HCT116 (cell line): ENCODE data around the gene SEZ6. TPM values are rescaled to one million over a fixed set of nuclear protein-coding genes. Genes with fewer than 3 reads are reported as not detected.

Experiments
- ATAC-seq: fragments of 200-7000 bp; cut with Tn5 transposase; 2 replicates; pipeline ENCODE4 v1.9.1; 2020; ENCODE audit warnings: mild to moderate bottlenecking, moderate library complexity
- BruUV-seq: library from RNA; stranded (reverse); fragments of 400-500 nt; replicated peaks from 2 replicates; lab custom pipeline; 2021; lab: Mats Ljungman, UMichigan
- CTCF ChIA-PET: fragments of 300-600 bp; sonication (Branson Sonifier 250); formaldehyde crosslinking; loops from one replicate; lab custom pipeline; 2021; ENCODE audit warnings: antibody characterized with exemption; lab: Charles Lee
- POLR2A ChIA-PET: fragments of 300-600, 350-600 bp; sonication (Branson Sonifier 250); formaldehyde crosslinking; loops from one replicate; lab custom pipeline; 2021; ENCODE audit warnings: antibody characterized with exemption; lab: Charles Lee
- RAD21 ChIA-PET, 2 experiments: fragments of 300-600 bp; sonication (Branson Sonifier 250); formaldehyde crosslinking; loops; one replicate each; lab custom pipeline; 2023; ENCODE audit warnings: low total read pairs in 2 of 2; ENCODE audit not compliant: uncharacterized antibody in 2 of 2, unreplicated experiment in 2 of 2, low non-redundant PET in 1 of 2; lab: Charles Lee
- DNase-seq: peaks from one replicate; pipeline ENCODE4 v3.0.0-alpha.2; 2010; ENCODE audit warnings: low read depth, low spot score
- H2AFZ ChIP-seq: fragments of 200-600 bp; shearing (Covaris generic), sonication (generic); 2 replicates; pipeline ENCODE4 v1.6.1; 2017; ENCODE audit warnings: low read depth, mixed run types, mixed read lengths, antibody characterized with exemption, low read length; ENCODE audit not compliant: poor library complexity, severe bottlenecking
- H3K27ac ChIP-seq: 2 replicates; pipeline ENCODE4 v1.5.1; 2012; ENCODE audit warnings: low read depth, low read length
- H3K27me3 ChIP-seq: fragments of 200-600 bp; sonication (generic); 2 replicates; pipeline ENCODE4 v1.6.1; 2016; ENCODE audit warnings: mixed run types, low read length, mixed read lengths; ENCODE audit not compliant: insufficient read depth
- H3K36me3 ChIP-seq, 2 experiments: fragments of 200-500 bp in 1 of 2; fragments of 200-600 bp in 1 of 2; sonication (Bioruptor generic) in 1 of 2; sonication (generic) in 1 of 2; 2 replicates each; pipeline versions ENCODE4 v1.5.1 to v1.6.1; 2014 to 2016; ENCODE audit warnings: low read length in 2 of 2, inconsistent platforms in 1 of 2, mixed read lengths in 1 of 2, mixed run types in 1 of 2; ENCODE audit not compliant: insufficient read depth in 2 of 2, control insufficient read depth in 1 of 2
- H3K4me1 ChIP-seq, 2 experiments: fragments of 200-600 bp in 1 of 2; sonication (generic) in 1 of 2; 2 replicates each; pipeline versions ENCODE4 v1.5.1 to v1.6.1; 2012 to 2017; ENCODE audit warnings: low read length in 2 of 2, inconsistent platforms in 1 of 2, mild to moderate bottlenecking in 1 of 2, mixed read lengths in 1 of 2, mixed run types in 1 of 2, moderate library complexity in 1 of 2; ENCODE audit not compliant: insufficient read depth in 2 of 2, control insufficient read depth in 1 of 2
- H3K4me2 ChIP-seq: fragments of 200-600 bp; sonication (generic); 2 replicates; pipeline ENCODE4 v1.6.1; 2017; ENCODE audit warnings: mixed run types, low read length, mixed read lengths
- H3K4me3 ChIP-seq, 2 experiments: fragments of 200-600 bp in 1 of 2; sonication (generic) in 1 of 2; replicated peaks in 1 of 2; 2 replicates each; pipeline ENCODE4 v1.5.1; 2011 to 2016; ENCODE audit warnings: low read length in 2 of 2, control low read depth in 1 of 2, low read depth in 1 of 2, mild to moderate bottlenecking in 1 of 2, mixed read lengths in 1 of 2, mixed run types in 1 of 2
- H3K79me2 ChIP-seq: fragments of 200-600 bp; sonication (generic); 2 replicates; pipeline ENCODE4 v1.6.1; 2017; ENCODE audit warnings: mild to moderate bottlenecking, mixed run types, low read length, moderate library complexity, mixed read lengths; ENCODE audit not compliant: insufficient read depth
- H3K9ac ChIP-seq: fragments of 200-600 bp; sonication (generic); 2 replicates; pipeline ENCODE4 v1.6.1; 2016; ENCODE audit warnings: low read length, mixed read lengths
- H3K9me2 ChIP-seq: fragments of 200-600 bp; sonication (generic), shearing (Covaris generic); 2 replicates; pipeline ENCODE4 v1.6.1; 2017; ENCODE audit warnings: mixed run types, mild to moderate bottlenecking, moderate library complexity; ENCODE audit not compliant: insufficient read depth
- H3K9me3 ChIP-seq, 2 experiments: fragments of 200-500 bp in 1 of 2; fragments of 200-600 bp in 1 of 2; sonication (Bioruptor generic) in 1 of 2; sonication (generic) in 1 of 2; 2 replicates each; pipeline ENCODE4 v1.6.1; 2014 to 2017; ENCODE audit warnings: low read length in 2 of 2, mixed read lengths in 2 of 2, inconsistent platforms in 1 of 2, low read depth in 1 of 2, mild to moderate bottlenecking in 1 of 2, mixed run types in 1 of 2, moderate library complexity in 1 of 2; ENCODE audit not compliant: control insufficient read depth in 1 of 2, insufficient read depth in 1 of 2
- H4K20me1 ChIP-seq: fragments of 200-600 bp; sonication (generic), shearing (Covaris generic); 2 replicates; pipeline ENCODE4 v1.6.1; 2017; ENCODE audit warnings: mixed run types, mild to moderate bottlenecking, moderate library complexity; ENCODE audit not compliant: insufficient read depth
- CBX3 ChIP-seq: IDR thresholded peaks from 2 replicates; pipeline ENCODE4 v1.6.1; 2012; ENCODE audit warnings: low read depth
- CEBPB ChIP-seq: IDR thresholded peaks from 2 replicates; pipeline ENCODE4 v1.6.1; 2012; ENCODE audit warnings: low read depth
- CTCF ChIP-seq, 3 experiments: fragments of 200-600 bp in 1 of 3; sonication (generic) in 1 of 3; IDR thresholded peaks in 2 of 3; conservative IDR thresholded peaks in 1 of 3; 2 replicates each; pipeline ENCODE4 v1.5.1; 2012 to 2017; ENCODE audit warnings: low read depth in 2 of 3, low read length in 2 of 3, antibody characterized with exemption in 1 of 3, borderline replicate concordance in 1 of 3, control low read depth in 1 of 3, mild to moderate bottlenecking in 1 of 3, mixed read lengths in 1 of 3, mixed run types in 1 of 3, moderate library complexity in 1 of 3; ENCODE audit not compliant: insufficient read depth in 1 of 3
- EGR1 ChIP-seq: IDR thresholded peaks from 2 replicates; pipeline ENCODE4 v1.6.1; 2012; ENCODE audit warnings: low read depth
- ELF1 ChIP-seq: IDR thresholded peaks from 2 replicates; pipeline ENCODE4 v1.6.1; 2012; ENCODE audit warnings: low read depth, borderline replicate concordance
- EZH2 ChIP-seq: fragments of 200-600 bp; sonication (generic); IDR thresholded peaks from 2 replicates; pipeline ENCODE4 v1.6.1; 2017; ENCODE audit warnings: antibody characterized with exemption, mixed run types
- FOSL1 ChIP-seq: IDR thresholded peaks from 2 replicates; pipeline ENCODE4 v1.6.1; 2012; ENCODE audit warnings: low read depth
- JUND ChIP-seq: IDR thresholded peaks from 2 replicates; pipeline ENCODE4 v1.6.1; 2012
- MAX ChIP-seq: IDR thresholded peaks from 2 replicates; pipeline ENCODE4 v1.6.1; 2012
- REST ChIP-seq: IDR thresholded peaks from 2 replicates; pipeline ENCODE4 v1.6.1; 2012; ENCODE audit warnings: low read depth
- TCF7L2 ChIP-seq: IDR thresholded peaks from 2 replicates; pipeline ENCODE4 v1.7.0; 2011; ENCODE audit warnings: borderline replicate concordance, inconsistent platforms; ENCODE audit not compliant: insufficient read depth, insufficient read length; ENCODE audit errors: extremely low read depth
- YY1 ChIP-seq: IDR thresholded peaks from 2 replicates; pipeline ENCODE4 v1.6.1; 2011; ENCODE audit warnings: low read length, low read depth, moderate library complexity, mild to moderate bottlenecking; ENCODE audit not compliant: insufficient replicate concordance; ENCODE audit errors: extremely low read depth
- ZFX ChIP-seq: fragments of 450-650 bp; IDR thresholded peaks from 2 replicates; pipeline ENCODE4 v1.6.1; 2017
- intact Hi-C: fragments of 100-400 bp; cut with micrococcal nuclease; formaldehyde crosslinking; loops from 2 replicates; pipeline ENCODE4 v1.10.0; 2022
- total RNA-seq: library from RNA; stranded (reverse); gene quantifications from one replicate; pipeline ENCODE4 v1.2.1, GENCODE V29; 2021; ENCODE audit not compliant: unreplicated experiment

The SEZ6 gene
- total RNA-seq, 1 experiment from 2014 or later, result 0.22 TPM

GRCh38 chr17:28963841-28964240 is 42.0 kb downstream of the SEZ6 start:
- ATAC-seq (no peak), DNase-seq (no peak)
- Histone ChIP-seq H3K9me2 (no peaks in the 10 kb centered on the region), H3K9me3 (no peaks in the 10 kb centered on the region), H3K4me1 (peaks cover 2 to 13% of the 10 kb centered on the region in 2 experiments; a peak in 3 of 4 replicates), H3K79me2 (no peaks in the 10 kb centered on the region), H3K27me3 (0 out of 2 replicates have a peak, but pooled peaks cover 6% of the 10 kb centered on the region), H3K36me3 (no peaks in the 10 kb centered on the region), H3K4me2 (no peak overlapping the region), H4K20me1 (no peaks in the 10 kb centered on the region), H3K4me3 (no peak overlapping the region), H2AFZ (no peak overlapping the region), H3K27ac (no peak overlapping the region), H3K9ac (no peak overlapping the region)
- ChIA-PET POLR2A (interaction anchor here (1.2 kb wide), 1 partner anchor 11 kb away, joined by 4 read pairs; no protein-coding TSS in a partner anchor), RAD21 (interaction anchor here (0.8 to 1.1 kb wide), 2 partner anchors 153 to 237 kb away, joined by 3 to 4 read pairs; no protein-coding TSS in a partner anchor), CTCF (interaction anchor here (1.2 to 5.4 kb wide), 5 partner anchors 9 to 160 kb away, joined by 3 to 225 read pairs (median 68); partner anchors contain the start of gene PHF12)
- BruUV-seq, result no TSS peak
- TF ChIP-seq CBX3 (no peak), YY1 (no peak), CEBPB (no peak), JUND (no peak), CTCF (IDR thresholded peaks at IDR 0.05 in 2 of 3, conservative IDR thresholded peaks at IDR 0.05 in 1 of 3; ENCODE audit: borderline replicate concordance in 1 of 3, insufficient read depth in 1 of 3, low read depth in 2 of 3, low read length in 2 of 3) (no peak)
- intact Hi-C loops, result no loop called here

GRCh38 chr17:28963055-28963611 is 42.7 kb downstream of the SEZ6 start:
- ChIA-PET POLR2A (no interaction called here), CTCF (interaction anchor here (1.1 to 5.4 kb wide), 5 partner anchors 10 to 236 kb away, joined by 3 to 225 read pairs (median 68); partner anchors contain the start of gene PHF12)
- DNase-seq, result no peak
- TF ChIP-seq EZH2 (no peak), ZFX (no peak), EGR1 (no peak), FOSL1 (no peak), ELF1 (no peak), MAX (no peak), YY1 (no peak), TCF7L2 (no peak), CBX3 (no peak), CEBPB (no peak), REST (no peak)

More at GRCh38 chr17:28963055-28963611, 42.7 kb downstream of the SEZ6 start:
- Histone ChIP-seq H3K9me3 (no peaks in the 10 kb centered on the region), H3K4me3 (no peak overlapping the region), H3K27me3 (0 out of 2 replicates have a peak, but pooled peaks cover 6% of the 10 kb centered on the region), H3K4me2 (no peak overlapping the region), H3K79me2 (no peaks in the 10 kb centered on the region), H3K36me3 (no peaks in the 10 kb centered on the region), H3K4me1 (peaks cover 0 to 9% of the 10 kb centered on the region in 2 experiments; a peak in 2 of 4 replicates), H4K20me1 (no peaks in the 10 kb centered on the region), H3K9ac (no peak overlapping the region), H3K9me2 (no peaks in the 10 kb centered on the region), H2AFZ (no peak overlapping the region), H3K27ac (no peak overlapping the region)
- no TSS peak for BruUV-seq
- ATAC-seq, result no peak
- RAD21 ChIA-PET, result interaction anchor here in 1 of 2 experiments (1.1 kb wide), 1 partner anchor 154 kb away, joined by 4 read pairs; no protein-coding TSS in a partner anchor
- intact Hi-C loops, result no loop called here
